ENCODE measurements around the gene MAP4.

DNA sequence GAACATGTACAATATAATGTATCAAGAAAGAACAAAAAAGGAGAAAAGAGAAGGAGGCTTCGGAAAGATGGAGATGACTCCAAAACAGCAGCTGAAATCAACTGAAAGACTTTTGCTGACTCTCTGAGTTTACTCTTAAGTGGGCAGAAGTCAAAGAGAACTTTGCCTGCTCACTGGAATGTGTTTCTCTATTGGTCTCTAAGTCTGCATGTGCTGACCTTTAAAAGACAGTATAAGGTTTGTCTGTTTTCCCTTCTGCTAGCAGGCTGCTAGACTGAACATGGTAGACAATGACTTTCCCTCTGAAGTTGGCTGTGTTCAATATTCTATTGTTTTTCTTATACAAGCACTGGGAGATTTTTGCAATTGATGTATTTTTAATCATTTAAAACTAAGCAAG, 7.2 kb upstream of the MAP4 start:
- TF ChIP-seq POLR2AphosphoS5 (IDR thresholded peaks at IDR 0.05; ENCODE audit: insufficient read depth in 1 of 2, low read depth in 1 of 2) (no peak), POLR2A (IDR thresholded peaks at IDR 0.05) (no peak)
- TF ChIP-seq, protein P1, sequence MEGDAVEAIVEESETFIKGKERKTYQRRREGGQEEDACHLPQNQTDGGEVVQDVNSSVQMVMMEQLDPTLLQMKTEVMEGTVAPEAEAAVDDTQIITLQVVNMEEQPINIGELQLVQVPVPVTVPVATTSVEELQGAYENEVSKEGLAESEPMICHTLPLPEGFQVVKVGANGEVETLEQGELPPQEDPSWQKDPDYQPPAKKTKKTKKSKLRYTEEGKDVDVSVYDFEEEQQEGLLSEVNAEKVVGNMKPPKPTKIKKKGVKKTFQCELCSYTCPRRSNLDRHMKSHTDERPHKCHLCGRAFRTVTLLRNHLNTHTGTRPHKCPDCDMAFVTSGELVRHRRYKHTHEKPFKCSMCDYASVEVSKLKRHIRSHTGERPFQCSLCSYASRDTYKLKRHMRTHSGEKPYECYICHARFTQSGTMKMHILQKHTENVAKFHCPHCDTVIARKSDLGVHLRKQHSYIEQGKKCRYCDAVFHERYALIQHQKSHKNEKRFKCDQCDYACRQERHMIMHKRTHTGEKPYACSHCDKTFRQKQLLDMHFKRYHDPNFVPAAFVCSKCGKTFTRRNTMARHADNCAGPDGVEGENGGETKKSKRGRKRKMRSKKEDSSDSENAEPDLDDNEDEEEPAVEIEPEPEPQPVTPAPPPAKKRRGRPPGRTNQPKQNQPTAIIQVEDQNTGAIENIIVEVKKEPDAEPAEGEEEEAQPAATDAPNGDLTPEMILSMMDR (IDR thresholded peaks at IDR 0.05): no peak
